Measurements from ENCODE around the gene PLAC1.

DNA sequence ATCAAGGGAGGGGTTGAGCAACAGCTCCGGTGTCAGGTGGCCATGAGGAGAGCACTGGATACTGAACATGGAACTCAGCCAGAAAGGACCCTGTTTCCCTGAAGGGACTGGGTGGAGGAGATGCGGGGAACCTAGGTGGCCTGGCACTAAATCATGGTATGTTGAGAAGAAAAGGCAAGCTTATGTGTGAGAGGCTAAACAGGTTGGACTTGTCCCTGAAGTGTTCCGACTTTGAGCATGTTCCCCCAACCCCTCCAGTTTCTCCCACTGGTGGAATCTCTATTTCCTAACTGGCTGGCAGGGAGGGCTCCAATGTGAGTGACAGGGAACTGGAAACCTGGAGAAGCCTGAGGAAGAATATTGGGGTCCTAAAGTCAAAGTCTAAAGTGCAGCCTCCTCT lies 69.5 kb downstream of the PLAC1 start:
- no peak for TF ChIP-seq NFIC (IDR thresholded peaks at IDR 0.05)
- TF ChIP-seq, protein P1, sequence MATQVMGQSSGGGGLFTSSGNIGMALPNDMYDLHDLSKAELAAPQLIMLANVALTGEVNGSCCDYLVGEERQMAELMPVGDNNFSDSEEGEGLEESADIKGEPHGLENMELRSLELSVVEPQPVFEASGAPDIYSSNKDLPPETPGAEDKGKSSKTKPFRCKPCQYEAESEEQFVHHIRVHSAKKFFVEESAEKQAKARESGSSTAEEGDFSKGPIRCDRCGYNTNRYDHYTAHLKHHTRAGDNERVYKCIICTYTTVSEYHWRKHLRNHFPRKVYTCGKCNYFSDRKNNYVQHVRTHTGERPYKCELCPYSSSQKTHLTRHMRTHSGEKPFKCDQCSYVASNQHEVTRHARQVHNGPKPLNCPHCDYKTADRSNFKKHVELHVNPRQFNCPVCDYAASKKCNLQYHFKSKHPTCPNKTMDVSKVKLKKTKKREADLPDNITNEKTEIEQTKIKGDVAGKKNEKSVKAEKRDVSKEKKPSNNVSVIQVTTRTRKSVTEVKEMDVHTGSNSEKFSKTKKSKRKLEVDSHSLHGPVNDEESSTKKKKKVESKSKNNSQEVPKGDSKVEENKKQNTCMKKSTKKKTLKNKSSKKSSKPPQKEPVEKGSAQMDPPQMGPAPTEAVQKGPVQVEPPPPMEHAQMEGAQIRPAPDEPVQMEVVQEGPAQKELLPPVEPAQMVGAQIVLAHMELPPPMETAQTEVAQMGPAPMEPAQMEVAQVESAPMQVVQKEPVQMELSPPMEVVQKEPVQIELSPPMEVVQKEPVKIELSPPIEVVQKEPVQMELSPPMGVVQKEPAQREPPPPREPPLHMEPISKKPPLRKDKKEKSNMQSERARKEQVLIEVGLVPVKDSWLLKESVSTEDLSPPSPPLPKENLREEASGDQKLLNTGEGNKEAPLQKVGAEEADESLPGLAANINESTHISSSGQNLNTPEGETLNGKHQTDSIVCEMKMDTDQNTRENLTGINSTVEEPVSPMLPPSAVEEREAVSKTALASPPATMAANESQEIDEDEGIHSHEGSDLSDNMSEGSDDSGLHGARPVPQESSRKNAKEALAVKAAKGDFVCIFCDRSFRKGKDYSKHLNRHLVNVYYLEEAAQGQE (IDR thresholded peaks at IDR 0.05; ENCODE audit: low read depth) = no peak
- no peak for TF ChIP-seq TCF12 (IDR thresholded peaks at IDR 0.05; ENCODE audit: low read depth)

Data from Ishikawa (cell line).